HG03565 (cell line): Measurements from ENCODE around the gene ANKS4B.
"Not testable (repeated sequence)": the region's sequence is repeated elsewhere in the genome, so short reads cannot be mapped to it uniquely, and the experiment has no call there.

Experiments
- ATAC-seq: cut with Tn5 transposase; IDR thresholded peaks from one replicate; pipeline ENCODE4 v1.9.1; 2021; ENCODE audit warnings: mild to moderate bottlenecking, moderate library complexity; ENCODE audit not compliant: unreplicated experiment

Gene ANKS4B

DNA sequence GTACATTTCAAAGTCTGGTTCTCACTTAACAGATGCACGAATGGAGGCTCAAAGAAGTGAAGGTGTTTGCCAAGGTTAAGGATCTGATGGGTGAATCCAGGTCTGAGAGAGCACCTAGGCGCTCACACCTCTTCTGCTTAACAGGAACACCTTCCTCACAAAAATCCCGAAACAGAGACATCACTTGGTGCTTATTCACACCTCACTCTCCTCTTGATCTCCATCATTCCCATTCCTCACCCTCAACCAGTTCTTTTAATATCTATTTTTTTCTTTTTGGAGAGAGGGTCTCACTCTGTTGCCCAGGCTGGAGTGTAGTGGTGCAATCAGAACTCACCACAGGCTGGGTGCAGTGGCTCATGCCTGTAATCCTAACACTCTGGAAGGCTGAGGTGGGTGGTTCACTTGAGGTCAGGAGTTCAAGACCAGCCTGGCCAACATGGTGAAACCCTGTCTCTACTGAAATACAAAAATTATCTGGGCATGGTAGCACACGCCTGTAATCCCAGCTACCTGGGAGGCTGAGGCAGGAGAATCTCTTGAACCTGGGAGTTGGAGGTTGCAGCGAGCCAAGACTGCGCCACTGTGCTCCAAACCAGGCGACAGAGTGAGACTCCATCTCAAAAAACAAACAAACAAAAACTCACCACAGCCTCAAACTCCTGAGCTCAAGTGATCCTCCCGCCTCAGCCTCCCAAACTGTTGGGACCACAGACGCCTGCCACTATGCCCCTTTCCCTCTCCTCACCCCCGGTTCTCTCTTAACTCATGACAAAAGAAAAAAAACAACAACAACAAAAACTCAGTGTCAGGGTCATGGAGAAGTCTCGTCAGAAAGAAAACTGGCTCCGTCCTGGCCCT is 29.5 kb downstream of the ANKS4B start:
- ATAC-seq, result no peak

DNA sequence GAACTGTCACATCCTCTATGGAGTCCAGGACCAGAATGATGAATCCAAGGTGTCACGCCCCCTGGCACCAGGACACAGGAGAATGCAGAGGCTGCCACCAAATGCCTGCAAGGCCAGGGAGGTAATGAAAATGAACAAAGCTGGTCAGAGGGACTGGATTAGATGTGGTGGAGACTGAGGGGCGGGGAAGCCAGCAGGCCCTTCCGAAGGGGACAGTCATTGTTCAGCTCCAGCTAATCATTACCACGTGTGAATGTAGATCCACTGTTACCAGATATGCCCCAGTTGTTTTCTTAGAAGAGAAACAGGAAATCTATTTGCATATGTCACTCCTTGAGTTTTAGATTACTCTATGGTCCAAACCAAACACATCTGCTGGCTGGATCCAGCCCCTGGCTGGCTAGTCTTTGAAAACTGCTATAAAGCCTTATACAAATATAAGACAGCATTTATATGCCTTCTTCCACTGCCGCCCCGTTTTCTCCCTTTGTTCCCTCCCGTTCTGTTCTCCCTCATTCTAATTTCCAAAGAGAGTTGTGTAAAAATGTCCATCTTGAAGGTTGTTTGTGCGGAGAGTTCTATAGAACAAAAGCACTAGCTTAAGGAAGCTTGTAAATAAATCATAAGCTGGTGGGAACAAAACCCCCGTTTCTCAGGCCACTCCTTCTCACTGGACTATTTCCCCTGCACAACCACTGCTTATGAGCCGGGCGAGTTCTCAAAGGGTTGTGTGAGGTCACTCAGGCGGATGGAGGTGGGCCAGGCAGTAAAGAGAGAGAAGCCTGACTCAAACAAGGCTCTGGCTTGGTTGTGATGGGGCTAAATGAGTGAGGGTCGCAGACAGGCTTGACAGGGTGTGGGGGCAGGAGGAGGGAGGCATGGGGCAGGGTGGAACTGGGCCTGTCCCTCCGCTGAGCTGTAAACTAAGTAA is 30.4 kb downstream of the ANKS4B start:
- ATAC-seq, result peak; percentile 56

DNA sequence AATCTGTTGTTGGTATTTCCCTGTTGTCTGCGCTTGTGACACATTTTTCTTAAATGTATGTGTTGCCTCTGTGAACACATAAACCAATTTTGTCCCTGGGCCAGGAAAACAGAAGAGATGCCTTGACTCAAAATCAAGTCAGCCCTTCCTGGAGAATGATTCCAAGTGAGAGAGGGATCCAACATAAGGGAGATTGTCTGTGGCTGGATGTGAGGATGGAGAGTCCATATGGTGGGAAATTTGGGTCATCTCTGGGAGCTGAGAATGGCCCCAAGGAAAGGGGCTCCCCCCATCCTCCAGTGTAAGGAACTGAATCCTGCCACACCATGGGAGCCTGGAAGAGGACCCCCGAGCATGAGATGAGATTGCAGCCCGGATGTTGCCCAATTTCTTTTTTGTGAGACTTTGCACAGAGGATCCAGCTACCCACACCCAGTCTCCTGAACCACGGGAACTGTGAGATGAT is 31.1 kb downstream of the ANKS4B start:
- ATAC-seq, result no peak

DNA sequence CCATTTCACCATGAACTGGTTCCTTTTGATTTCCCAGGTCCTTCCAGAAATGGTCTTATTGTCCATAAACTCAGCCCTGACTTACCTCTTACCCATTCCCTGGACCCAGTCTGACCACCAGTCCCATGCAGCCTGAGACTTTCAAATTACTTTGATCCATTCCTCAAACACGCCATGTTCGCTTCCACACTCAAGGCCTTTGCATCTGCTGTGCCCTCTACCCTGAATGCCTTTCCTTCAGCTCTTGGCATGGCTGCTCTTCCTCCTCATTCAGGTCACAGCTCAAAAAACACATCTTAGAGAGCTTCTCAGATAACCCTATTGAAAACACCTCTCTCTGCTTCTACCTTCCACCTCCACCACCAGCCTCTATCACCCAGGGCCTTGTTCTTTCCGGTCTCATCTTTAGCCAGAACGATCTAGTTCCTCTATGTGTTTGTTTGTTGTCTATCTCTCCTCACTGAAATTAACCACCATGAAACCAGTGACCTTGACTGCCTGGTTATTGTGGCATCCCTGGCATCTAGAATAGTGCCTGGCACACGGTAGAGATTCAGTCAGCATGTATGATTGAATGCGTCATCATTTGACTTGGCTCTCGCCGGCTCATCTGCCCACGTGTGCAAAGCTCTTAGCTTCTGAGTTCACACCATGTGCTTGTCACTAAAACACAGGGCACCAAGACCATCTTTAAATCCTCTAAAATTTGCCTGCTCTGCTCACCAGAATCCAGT is 31.8 kb downstream of the ANKS4B start:
- ATAC-seq, result no peak

DNA sequence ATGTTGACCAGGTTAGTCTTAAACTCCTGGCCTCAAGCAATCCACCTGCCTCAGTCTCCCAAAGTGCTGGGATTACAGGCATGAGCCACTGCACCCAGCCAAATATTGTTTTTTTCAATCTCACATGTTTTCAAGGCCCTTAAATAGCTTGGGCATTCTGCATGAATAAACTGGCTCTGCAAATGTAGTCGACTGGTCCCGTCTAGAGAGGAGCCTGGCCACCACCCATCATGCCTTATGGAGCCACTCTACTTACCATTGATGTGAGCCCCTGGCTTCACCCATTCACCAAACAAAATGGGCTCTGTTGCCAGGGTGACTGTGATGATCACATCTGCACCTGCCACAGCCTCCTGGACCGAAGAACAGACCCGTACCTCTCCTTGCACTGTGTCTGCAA is 33.8 kb downstream of the ANKS4B start:
- ATAC-seq, result no peak

DNA sequence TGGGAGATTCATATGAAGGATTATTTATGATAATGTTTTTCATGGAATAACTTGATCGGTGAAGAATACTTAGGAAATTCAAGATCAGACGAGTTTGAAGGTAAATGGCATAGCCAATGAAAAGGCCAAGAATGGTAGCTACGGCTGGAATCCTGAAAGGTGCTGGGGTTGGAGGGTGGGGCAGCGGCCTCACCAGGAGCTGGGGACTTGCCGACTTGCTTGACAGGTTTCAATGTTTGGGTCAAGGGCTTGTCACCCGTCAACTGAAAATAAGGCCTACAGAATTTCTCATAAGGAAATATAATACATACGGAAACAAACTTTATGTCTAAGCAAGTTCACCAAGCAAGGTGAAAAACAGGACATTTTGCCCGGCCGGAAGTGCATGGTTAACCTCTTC is 34.7 kb downstream of the ANKS4B start:
- ATAC-seq, result no peak

DNA sequence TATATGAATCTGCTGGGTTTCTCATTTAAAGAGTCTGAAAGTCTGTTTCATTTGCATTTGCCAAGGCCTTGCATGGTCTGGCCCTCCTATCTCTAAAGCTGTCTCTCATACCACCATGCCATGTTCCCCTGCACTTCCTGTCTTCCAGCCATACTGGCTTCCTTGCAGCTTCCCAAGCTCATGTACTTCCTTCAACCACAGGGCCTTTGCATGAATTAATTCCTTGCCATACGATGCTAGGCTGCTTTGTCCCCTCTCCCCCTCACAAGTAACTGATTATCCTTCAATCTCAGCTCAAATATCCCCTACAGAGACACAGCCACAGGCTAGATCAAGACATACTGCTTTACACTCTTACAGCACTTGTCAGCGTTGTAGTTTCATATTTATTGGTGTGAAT is 38.8 kb downstream of the ANKS4B start:
- no peak for ATAC-seq

DNA sequence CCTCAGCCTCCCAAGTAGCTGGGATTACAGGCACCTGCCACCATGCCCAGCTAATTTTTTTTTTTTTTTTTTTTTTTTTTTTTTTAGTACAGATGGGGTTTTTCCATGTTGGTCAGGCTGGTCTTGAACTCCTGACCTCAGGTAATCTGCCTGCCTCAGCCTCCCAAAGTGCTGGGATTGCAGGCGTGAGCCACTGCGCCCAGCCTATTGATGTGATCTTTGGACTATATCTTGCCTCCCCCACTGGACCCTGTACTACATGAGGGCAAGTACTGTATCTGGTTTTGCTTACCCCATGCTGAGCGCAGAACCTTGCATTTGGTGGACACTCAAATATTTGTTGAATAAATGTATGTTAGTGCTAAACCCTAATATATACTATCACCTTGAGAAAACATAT is 39.3 kb downstream of the ANKS4B start:
- not testable (repeated sequence) for ATAC-seq

DNA sequence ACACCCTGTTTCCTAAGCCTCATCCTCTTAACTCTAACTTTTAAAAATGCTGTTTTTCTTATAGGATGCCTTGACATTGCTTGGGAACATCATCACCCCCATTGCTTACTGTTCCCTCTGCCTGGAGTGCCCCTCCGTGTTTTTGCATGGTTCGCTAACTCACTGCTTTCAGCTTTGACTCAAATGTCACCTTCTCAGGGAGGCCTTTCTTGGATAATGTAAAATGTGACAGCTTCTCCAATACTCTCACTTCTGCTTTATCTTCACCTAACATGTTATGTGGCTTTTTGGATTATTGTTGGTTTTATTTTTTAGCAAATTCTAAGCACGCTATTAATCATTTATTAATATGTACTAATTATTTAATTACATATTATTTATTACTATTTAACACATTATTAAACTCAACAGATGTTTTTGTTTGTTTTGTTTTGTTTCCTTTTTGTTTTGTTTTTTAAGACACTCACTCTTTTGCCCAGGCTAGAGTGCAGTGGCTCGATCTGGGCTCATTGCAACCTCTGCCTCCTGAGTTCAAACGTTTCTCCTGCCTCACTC is 40.8 kb downstream of the ANKS4B start:
- no peak for ATAC-seq

DNA sequence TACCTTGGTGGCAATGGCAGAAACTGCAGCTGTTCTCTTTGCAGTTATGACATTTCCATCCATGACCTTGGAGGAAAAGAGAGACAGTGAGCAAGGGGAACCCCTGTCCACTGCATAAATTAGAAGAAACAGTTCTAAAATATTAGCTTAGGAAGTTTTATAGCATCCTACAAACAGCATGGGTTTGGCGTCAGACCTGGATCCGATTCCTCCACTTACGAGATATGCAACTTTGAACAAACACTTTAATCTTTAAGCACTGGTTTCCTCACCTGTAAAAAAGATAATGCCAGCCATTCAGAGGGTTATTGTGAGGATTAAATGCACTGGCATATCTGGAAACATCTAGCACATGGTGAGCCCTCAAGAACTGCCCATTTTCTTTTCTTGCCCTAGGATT is 42.0 kb downstream of the ANKS4B start:
- no peak for ATAC-seq

DNA sequence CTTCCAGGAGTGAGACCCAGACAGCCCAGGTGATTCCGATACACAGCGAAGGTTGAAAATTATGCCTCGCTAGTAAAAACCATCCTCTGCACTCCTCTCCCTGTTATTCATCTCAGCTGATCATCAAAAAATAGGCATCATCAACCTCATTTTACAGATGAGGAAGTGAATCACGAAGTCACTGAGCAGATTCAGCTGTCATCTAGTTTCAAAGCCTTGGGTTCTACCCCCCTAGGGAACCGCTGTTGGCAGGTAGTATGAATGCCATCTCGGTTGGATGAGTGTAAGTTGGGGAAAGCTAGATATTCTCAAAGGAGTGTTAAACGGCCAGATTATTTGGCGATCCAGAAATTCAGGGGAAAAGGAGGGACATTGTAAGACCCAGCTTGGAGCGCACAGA is 42.6 kb downstream of the ANKS4B start:
- ATAC-seq, result no peak

DNA sequence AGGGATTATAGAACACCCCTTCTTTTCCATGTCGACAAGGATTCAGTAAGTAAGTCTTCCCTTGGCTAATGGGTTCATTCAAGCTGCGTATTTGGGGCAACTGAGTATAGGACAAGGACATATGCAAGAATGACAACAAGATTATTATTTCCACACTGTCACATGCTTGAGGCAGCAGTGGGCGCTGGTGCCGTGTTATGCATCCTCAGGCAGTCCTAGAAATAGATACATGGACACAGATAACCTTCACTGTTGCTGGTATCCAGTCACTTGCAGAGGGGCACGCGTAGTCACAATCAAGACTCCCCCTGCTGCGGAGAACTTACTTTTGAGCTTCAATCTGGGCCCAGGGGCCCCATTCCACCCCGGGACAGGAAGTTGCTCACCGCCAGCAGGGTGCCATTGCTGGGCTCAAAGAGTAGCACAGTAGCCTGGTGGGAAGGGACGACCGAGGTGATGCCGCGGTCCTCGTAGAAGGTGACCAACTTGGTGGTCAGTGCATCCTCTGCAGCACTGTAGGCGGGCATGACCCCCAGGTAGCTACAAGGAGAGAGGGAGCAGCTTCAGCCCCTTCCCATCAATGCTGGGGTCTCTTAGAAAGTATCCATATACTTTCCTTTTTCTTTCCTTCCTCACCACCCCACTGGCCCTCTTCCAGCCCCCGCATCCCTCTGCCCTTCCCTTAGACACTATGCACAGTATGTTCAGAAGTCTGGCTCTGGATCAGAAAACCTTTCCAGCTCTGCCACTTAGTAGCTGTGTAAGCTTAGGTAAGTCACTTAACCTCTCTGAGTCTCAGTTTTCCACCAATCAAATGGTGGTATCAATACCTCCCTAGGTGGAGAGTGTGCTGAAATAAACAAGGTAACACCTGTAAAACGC is 43.8 kb downstream of the ANKS4B start:
- ATAC-seq, result no peak

DNA sequence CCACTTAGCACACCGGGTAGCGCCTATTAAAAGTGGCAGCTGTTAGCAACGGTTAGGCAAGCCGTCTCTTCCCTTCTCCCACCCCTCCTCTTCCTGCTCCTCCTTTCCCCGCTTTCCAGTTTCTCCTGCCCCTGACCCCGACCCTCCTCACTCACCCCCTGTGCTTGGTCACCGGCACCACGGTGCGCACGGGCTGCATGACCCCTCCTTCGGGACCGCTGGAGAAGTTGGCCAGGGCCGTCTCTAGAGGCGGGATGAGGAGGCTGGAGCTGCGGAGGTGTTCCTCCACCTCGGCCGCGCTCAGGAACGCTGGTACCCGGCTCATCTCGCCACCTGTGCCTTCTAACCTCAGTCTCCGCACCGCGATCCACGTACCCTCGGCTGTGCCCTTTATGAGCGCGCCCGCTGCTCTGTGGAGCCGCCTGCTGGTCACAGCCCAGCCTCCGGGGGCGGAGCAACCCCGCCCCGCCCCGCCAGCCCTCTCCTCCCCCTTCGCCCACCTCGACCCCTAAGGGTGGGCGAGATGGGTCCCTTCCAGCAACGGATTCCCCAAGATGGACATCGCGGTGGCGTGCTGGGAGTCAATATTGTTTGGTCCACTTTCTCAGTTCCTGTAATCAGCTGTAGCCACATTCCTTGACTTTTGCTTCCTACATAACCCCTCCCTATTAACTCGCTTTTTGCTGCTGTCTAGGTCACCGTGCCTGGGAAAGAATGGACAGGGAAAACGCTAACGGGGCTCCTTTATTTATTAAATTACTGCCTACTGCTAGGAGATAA is 44.6 kb downstream of the ANKS4B start, which contains the start of gene CRYM:
TSS of gene CRYM (minus strand) at position 364 of the 780 bp plus-strand sequence. CDS start at position 325, 39 bp downstream.
- ATAC-seq, result no peak

DNA sequence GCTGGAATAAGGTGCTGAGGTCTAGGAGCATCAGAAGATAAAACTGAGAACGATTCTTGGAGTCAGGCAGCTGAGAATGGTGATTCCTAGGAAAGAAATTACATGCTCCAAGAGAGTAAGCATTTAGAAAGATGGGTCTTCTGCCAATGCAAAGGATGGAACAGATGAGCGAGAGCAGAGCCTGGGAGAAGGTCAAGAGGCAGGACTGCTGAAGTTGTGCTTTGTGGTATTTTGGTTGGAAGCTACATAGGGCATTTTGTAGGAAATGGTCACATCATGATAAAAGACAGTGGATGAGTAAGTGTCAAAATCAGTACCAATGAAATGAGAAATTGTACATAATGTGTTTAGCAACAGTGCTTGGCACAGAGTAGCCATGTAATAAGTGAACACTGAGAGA is 46.0 kb downstream of the ANKS4B start:
- ATAC-seq, result no peak

DNA sequence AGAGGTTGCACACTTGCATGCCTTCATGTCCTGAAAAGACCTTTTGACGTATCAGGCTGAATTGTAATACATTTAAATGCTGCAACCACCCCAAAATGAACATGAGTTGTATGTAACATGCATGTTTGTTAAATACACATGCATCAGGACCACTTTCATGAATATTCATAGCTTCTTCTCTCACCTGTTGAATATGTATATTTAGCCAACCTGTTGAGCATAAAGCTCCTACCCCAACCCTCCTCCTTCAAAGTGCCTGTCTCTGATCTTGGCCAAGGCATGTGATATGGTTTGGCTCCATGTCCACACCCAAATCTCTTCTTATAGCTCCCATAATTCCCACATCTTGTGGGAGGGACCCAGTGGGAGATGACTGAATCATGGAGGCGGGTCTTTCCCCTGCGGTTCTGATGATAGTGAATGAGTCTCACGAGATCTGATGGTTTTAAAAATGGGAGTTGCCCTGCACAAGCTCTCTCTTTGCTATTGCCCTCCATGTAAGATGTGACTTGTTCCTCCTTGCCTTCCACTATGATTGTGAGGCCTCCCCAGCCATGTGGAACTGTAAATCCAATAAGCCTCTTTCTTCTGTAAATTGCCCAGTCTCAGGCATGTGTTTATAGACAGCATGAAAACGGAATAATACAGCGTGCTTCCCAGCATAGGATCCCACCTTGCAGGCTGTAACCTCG is 48.3 kb downstream of the ANKS4B start:
- no peak for ATAC-seq

DNA sequence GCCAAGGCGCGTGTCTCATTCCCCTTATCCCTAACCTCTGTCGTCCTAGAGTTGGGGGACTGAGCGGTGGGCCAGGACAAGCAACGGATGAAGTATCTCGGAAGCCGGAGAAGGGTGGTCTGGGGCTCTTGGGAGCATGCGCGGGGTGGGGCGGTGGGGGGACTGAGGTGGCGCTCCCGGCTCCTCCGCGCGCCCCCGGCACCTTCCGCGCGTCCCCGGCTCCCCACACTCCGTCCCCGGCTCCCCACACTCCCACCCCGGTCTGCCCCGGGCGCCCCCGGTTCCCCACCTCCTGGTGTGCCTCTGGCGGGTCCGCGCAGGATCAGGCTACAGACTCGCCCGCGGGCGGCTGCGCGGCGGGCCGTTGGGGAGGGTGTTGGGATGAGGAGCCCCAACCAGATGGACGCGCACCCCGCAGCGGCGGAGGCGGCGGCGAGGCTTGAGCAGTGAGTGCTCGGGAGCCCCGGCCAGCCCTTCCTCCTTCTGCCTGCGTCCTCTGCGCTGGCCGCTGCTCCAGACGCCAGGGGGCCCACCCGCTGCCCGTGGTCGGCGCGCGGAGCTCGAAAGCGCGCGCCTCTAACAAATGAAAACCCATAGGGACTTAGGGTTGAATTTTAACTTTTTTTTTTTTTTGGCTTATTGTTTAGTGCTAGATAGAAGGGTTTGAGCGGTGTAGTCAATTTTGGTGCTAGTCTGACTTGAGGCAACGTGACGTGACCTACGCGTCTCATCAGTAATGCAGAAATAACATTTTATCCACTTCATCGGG is 50.2 kb downstream of the ANKS4B start:
- no peak for ATAC-seq

DNA sequence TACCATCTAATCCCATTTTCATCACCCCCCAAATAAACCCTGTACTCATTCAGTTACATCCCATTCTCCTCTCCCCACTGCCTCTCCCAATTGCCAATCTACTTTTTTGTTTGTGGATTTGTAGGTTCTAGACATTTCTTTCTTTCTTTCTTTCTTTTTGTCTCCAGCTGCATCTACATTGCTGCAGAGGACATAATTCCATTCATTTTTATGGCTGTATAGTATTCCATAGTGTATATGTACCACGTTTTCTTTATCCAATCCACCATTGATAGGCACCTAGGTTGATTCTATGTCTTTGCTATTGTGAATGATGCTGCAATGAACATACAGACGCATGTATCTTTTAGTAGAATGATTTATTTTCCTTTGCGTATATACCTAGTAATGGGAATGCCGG is 50.9 kb downstream of the ANKS4B start:
- no peak for ATAC-seq

DNA sequence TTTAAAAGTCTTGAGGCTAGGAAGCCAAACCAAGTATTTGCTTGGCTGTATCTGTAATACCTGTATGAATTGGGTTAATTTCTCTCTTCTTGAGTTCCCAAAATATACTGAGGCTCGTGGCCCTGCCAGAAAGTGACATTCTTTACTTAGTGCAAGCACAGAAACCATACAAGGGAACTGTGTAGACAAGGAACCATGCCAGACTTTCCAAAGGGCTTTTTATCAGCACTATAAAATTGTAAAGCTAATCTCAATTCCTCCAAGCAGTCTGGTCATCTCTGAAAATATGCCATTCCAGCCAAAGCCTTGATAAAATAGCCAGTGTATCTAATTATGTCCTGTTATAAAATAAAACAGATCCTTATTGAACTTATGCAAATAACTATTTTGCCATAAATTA is 51.8 kb downstream of the ANKS4B start:
- ATAC-seq, result no peak
